GM21367 (cell line): ENCODE measurements around the gene RPS21.

Experiments
- ATAC-seq: cut with Tn5 transposase; IDR thresholded peaks from one replicate; pipeline ENCODE4 v1.9.1; 2021; ENCODE audit not compliant: unreplicated experiment

RPS21 gene

GRCh38 chr20:62395311-62396242 lies 8.7 kb downstream of the RPS21 start:
- no peak for ATAC-seq

GRCh38 chr20:62396367-62397239 lies 9.7 kb downstream of the RPS21 start:
- ATAC-seq, result no peak

- ATAC-seq, result no peak
Observed at GRCh38 chr20:62398120-62398821, 11.4 kb downstream of the RPS21 start.

DNA sequence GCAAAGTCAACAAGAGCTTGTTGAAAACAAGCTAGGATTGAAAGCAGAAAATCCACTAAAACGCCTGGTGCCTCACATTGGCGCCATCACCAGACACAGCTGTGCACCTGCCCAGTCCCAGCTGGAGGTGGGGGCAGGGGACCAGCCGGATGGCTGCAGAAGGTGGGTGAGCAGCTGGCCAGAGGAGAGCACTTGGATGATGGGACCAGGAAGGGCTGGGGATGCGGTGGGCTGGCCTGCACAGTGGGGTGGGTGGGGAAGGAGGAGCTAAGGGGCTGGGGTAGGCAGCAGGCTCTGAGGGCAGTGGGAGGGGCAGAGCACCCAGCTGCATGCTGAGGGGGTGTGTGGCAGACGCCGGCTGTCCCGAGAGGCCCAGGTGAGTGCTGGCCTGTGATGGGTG lies 13.1 kb downstream of the RPS21 start:
- no peak for ATAC-seq

DNA sequence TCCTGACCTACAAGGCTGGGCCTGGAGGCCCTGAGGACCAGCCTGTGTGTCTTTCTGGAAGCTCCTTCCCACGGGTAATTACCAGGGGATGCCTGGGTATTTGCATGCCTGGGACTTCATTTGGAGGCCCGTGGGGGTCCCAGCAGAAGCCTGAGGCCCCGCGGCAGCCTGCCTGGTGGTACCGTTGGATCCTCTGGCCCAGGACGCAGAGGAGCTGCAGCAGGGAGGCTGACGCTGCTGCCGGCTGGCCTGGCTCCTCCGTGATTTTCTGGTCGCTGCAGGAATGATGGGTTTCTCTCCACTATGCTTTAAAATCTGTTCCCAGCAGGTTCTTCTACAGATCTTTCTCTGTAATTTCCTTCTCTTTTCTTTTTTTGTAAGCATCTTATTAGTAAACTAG lies 13.6 kb downstream of the RPS21 start:
- no peak for ATAC-seq

DNA sequence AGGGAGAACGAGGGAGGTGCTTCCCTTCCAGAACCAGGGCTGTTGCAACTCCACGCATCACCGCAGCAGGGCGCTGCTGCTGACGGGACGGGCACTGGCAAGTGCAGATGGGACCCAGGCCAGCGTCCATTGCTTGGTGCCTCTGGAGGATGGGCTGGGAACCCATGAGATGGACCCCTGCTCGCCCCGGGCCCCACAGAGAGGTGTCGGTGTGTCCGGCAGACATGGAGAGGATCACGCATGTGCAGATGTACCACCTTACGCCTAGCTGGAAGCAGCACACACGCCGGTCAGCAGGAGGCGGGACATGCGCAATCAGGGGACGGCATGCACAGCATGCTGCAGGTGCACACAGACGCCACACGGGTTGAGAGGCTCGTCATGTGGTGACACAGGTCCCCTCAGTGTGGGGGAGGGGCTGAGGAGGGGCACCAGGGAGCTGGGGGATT lies 14.5 kb downstream of the RPS21 start:
- ATAC-seq, result no peak

DNA sequence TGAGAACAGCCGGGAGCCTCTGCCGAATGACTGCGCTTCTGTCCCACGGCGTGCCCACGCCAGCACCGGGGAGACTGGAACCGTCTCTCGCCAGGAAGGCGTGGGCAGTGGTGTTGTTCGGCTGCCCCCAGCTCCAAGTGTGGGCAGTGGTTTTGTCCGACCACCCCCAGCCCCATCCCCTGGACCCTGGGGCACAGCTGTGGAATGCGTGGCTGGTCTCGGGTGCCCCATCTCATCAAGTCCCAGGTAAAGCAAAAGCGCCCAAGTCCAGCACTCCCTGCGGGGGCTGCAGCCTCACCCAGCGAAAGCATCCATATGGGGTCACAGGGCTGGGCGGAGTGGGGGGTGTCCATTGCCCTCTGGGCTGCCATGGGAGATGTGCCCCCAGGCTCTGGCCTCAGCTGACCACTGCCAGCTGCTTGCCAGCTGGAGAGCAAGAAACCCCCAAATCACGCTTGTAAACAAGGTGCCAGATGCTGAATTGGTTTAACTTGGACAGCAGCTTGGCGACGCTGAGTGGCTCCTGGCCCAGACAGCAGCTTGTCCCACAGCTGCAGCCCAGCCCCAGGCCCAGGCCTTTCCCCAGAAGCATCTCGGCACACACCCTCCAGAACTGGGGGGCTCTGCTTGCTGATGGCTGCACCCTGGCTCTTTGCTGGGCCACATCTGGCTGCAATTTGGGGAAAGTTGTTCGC lies 15.7 kb downstream of the RPS21 start:
- ATAC-seq, result no peak

GRCh38 chr20:62403331-62403730 lies 16.4 kb downstream of the RPS21 start:
- ATAC-seq, result no peak

DNA sequence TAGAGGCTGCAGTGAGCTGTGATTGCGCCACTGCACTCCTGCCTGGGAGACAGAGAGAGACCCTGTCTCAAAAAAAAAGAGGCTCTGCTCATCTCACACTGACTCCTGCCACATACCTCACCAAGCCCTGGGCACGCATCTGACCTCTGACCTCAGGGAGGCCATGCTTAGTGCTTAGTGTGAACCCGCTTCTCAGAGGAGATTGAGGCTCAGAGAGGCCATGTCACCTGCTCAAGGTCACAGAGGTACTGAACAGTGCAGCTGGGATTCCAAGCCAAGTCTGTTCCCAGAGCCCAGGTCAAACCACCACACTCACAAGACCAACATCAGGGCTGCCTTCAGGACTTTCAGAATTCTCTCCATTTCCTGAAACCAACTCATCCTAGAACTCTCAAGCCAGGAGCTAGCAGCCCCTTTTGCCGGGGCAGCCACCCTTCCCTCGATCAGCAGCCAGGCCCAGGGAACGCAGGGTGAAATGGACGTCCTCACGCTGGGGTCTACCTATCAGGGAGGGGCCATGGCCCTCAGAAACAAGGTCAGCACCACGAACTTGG lies 17.3 kb downstream of the RPS21 start:
- ATAC-seq, result no peak

GRCh38 chr20:62404761-62405107 lies 17.8 kb downstream of the RPS21 start:
- ATAC-seq, result no peak

- no peak for ATAC-seq
Observed at GRCh38 chr20:62405108-62405980, 18.4 kb downstream of the RPS21 start.

DNA sequence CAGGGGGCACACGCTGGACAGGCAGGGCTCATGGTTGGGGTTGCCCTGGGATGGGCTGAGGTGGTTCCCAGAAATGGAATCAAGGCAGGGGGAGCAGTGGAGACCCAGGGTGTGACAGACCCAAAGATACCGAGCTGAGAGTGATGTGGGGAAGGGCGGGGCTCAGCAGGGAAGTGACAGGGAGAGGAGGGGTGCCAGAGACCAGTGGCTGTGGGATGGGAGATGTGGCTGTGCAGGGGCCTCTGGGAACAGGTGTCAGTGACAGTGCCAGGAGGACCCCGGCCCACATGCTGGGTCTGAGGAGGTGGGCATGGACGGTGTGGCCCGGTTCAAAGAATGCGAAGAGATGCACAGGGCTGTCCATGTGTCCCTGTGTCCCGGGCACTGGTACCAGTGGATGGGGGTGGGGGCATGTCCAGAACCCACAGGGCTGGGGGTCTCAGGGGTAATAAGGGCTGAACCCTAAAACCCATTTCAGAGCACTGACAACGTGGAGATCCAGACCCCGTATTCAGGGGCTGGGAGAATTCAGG lies 19.1 kb downstream of the RPS21 start:
- ATAC-seq, result no peak

DNA sequence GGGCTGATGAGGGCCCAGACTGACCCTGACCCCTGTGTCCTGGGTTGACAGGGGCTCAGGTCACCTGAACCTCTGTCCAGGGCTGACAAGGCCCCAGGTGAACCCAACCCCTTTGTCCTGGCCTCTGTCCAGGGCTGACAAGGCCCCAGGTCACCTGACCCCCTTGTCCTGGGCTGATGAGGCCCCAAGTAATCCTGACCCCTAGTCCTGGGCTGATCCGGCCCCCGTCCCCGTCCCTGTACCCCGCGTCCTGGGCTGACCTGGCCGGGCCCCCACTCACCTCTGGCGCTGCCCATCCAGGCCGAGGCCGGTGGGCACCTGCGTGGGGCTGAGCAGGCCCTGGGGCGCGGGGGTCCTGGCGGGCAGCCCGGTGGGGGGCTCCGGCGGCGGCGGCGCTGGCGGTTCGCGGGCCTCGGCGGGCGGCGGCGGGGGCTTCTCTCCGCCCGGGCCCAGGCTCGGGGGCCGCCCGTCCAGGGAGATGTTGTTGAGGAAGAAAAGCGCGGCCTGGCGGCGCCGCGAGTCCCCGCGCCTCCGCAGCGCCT lies 19.8 kb downstream of the RPS21 start:
- ATAC-seq, result no peak

DNA sequence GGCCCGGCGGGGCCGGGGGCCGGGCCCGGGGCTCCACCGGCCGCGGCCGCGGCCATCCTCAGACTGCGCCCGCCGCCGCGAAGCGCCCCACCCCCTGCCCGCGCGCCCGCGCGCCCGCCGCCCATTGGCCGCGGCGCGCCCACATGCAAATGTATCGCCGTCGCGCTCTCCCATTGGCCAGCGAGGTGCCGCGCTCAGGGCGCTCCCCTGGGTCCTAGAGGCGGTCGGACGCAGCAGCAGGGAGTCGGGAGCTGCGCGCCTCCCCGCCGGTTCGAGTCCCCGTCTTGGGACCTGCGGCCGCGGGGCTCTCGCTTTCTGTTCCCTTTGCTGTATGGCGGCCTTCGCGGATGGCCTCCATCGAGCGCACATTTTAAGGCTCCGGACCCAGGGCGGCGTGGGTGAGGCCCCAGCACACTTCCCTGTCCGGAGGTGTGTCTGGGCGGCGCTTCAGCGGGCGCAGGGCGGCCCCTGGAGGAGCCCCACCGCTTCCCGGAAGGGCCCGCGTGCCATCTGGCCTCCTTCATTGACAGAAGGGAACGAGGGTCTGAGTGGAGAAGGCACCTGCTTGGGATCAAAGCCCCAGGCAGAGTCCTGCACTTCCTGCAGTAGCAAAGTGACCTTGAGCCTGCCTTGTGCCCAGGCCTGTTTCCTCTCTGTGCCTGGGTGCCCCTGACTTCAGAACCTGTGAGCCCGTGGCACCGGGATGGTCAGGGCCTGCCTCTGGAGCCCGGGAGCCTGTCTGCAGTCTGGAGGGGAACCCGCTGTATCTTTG lies 20.5 kb downstream of the RPS21 start, which contains the start of gene CABLES2:
TSS of gene CABLES2 (minus strand) at position 65 of the 772 bp plus-strand sequence. CDS start at position 56, 9 bp downstream.
- ATAC-seq, result peak; percentile 67

GRCh38 chr20:62408055-62408454 lies 21.2 kb downstream of the RPS21 start:
- ATAC-seq, result no peak

DNA sequence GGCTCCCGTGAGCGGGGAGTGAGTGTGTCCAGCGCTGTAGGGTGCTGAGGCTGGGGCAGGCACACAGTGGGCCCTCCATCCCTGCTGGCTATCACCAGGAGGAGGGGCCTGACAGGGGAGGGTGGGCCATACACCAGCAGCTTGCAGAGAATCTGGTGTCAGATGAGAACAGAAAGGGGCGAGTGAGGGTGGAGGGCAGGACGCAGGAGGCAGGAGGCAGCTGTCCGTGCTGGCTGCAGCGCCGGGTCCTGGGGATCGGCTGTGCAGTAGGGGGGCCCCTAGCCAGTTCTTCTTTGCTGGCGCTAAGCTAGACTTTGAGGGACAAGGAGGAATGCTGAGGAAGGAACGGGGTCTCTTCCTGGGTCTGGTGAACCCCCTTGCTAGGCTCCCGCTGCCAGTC lies 21.7 kb downstream of the RPS21 start:
- ATAC-seq, result no peak

- ATAC-seq, result no peak
Observed at GRCh38 chr20:62409086-62409853, 22.4 kb downstream of the RPS21 start.
